IMR-90 (cell line): ENCODE results near the gene TARS3. TPM values are rescaled to one million over a fixed set of nuclear protein-coding genes. Genes with fewer than 3 reads are reported as not detected.

Source experiments
- ATAC-seq: fragments of 200-7000 bp; cut with Tn5 transposase; 2 replicates; pipeline ENCODE4 v1.9.1; 2020; ENCODE audit warnings: low read depth, mild to moderate bottlenecking, moderate library complexity
- BruUV-seq: library from RNA; stranded (reverse); fragments of 400-500 nt; replicated peaks from 2 replicates; lab custom pipeline; 2021; lab: Mats Ljungman, UMichigan
- CTCF ChIA-PET: fragments of 300-600 bp; formaldehyde crosslinking; extraction: SDS; loops from one replicate; lab custom pipeline; 2021; ENCODE audit warnings: antibody characterized with exemption; lab: Yijun Ruan, JAX
- POLR2A ChIA-PET: fragments of 300-600 bp; sonication (Branson Sonifier 250); formaldehyde crosslinking; loops from one replicate; lab custom pipeline; 2022; ENCODE audit warnings: antibody characterized with exemption; ENCODE audit not compliant: unreplicated experiment; lab: Charles Lee
- DNase-seq: peaks from one replicate; pipeline ENCODE4 v3.0.0; 2013
- H2AFZ ChIP-seq: replicated peaks from 2 replicates; pipeline ENCODE3; 2013; ENCODE audit warnings: low read length, mild to moderate bottlenecking; ENCODE audit not compliant: poor library complexity
- H2AK5ac ChIP-seq: 2 replicates; pipeline ENCODE4 v1.6.1; 2013; ENCODE audit warnings: low read depth, low read length, inconsistent platforms
- H2AK9ac ChIP-seq: replicated peaks from 2 replicates; pipeline ENCODE3; 2013; ENCODE audit warnings: mild to moderate bottlenecking, low read depth, low read length, moderate library complexity; ENCODE audit not compliant: poor library complexity
- H2BK120ac ChIP-seq: 2 replicates; pipeline ENCODE4 v1.6.1; 2013; ENCODE audit warnings: low read depth, low read length, inconsistent platforms
- H2BK15ac ChIP-seq: 3 replicates; pipeline ENCODE4 v1.6.1; 2013; ENCODE audit warnings: low read depth, low read length, inconsistent platforms
- H2BK20ac ChIP-seq: 2 replicates; pipeline ENCODE4 v1.6.1; 2013; ENCODE audit warnings: low read depth, mild to moderate bottlenecking, inconsistent platforms, low read length, moderate library complexity
- H2BK5ac ChIP-seq: 2 replicates; pipeline ENCODE4 v1.6.1; 2013; ENCODE audit warnings: mild to moderate bottlenecking, low read depth, low read length, inconsistent platforms; ENCODE audit not compliant: poor library complexity, severe bottlenecking
- H3K14ac ChIP-seq: replicated peaks from 2 replicates; pipeline ENCODE4 v1.6.1; 2013; ENCODE audit warnings: low read depth, low read length, inconsistent platforms
- H3K18ac ChIP-seq: 2 replicates; pipeline ENCODE4 v1.6.1; 2013; ENCODE audit warnings: low read depth, low read length, control low read depth
- H3K23ac ChIP-seq: 2 replicates; pipeline ENCODE4 v1.6.1; 2013; ENCODE audit warnings: low read depth, low read length, inconsistent platforms
- H3K27ac ChIP-seq: 2 replicates; pipeline ENCODE4 v1.5.1; 2013; ENCODE audit warnings: mild to moderate bottlenecking, control low read depth, low read length; ENCODE audit not compliant: insufficient read depth
- H3K27me3 ChIP-seq: 2 replicates; pipeline ENCODE4 v1.6.1; 2013; ENCODE audit warnings: low read length; ENCODE audit not compliant: control insufficient read depth, insufficient read depth
- H3K36me3 ChIP-seq: 2 replicates; pipeline ENCODE4 v1.6.1; 2013; ENCODE audit warnings: low read length, mixed read lengths; ENCODE audit not compliant: control insufficient read depth, insufficient read depth
- H3K4ac ChIP-seq: 2 replicates; pipeline ENCODE4 v1.6.1; 2013; ENCODE audit warnings: low read depth, low read length, inconsistent platforms
- H3K4me1 ChIP-seq: 2 replicates; pipeline ENCODE4 v1.6.1; 2013; ENCODE audit warnings: low read length, mixed read lengths; ENCODE audit not compliant: control insufficient read depth, insufficient read depth
- H3K4me2 ChIP-seq: 2 replicates; pipeline ENCODE4 v1.6.1; 2013; ENCODE audit warnings: low read depth, mild to moderate bottlenecking, control low read depth, low read length, moderate library complexity
- H3K4me3 ChIP-seq: 2 replicates; pipeline ENCODE4 v1.5.1; 2013; ENCODE audit warnings: low read depth, mild to moderate bottlenecking, control low read depth, low read length, moderate library complexity; ENCODE audit not compliant: insufficient read depth
- H3K56ac ChIP-seq: 2 replicates; pipeline ENCODE4 v1.6.1; 2013; ENCODE audit warnings: low read length, inconsistent platforms; ENCODE audit not compliant: insufficient read depth; ENCODE audit errors: extremely low read depth
- H3K79me1 ChIP-seq, 2 experiments: 2 replicates each; pipeline ENCODE4 v1.6.1; 2013; ENCODE audit warnings: low read length in 2 of 2, inconsistent platforms in 1 of 2, low read depth in 1 of 2
- H3K9ac ChIP-seq: 2 replicates; pipeline ENCODE4 v1.6.1; 2013; ENCODE audit warnings: low read depth, low read length, control low read depth
- H3K9me1 ChIP-seq: 2 replicates; pipeline ENCODE4 v1.6.1; 2013; ENCODE audit warnings: low read length, inconsistent platforms; ENCODE audit not compliant: insufficient read depth
- H3K9me3 ChIP-seq: 2 replicates; pipeline ENCODE4 v1.6.1; 2013; ENCODE audit warnings: low read length; ENCODE audit not compliant: control insufficient read depth, insufficient read depth
- H4K20me1 ChIP-seq: 2 replicates; pipeline ENCODE4 v1.6.1; 2013; ENCODE audit warnings: low read length, inconsistent platforms; ENCODE audit not compliant: insufficient read depth
- H4K5ac ChIP-seq: 2 replicates; pipeline ENCODE4 v1.6.1; 2013; ENCODE audit warnings: mild to moderate bottlenecking, low read depth, low read length, control low read depth
- H4K8ac ChIP-seq, 2 experiments: 2 replicates each; pipeline ENCODE4 v1.6.1; 2013; ENCODE audit warnings: low read depth in 2 of 2, low read length in 2 of 2, control low read depth in 1 of 2, inconsistent platforms in 1 of 2
- H4K91ac ChIP-seq: 2 replicates; pipeline ENCODE4 v1.6.1; 2013; ENCODE audit warnings: low read depth, low read length, inconsistent platforms; ENCODE audit not compliant: insufficient read depth
- BHLHE40 ChIP-seq: fragments of 150-350 bp; IDR thresholded peaks from 2 replicates; pipeline ENCODE4 v1.6.1; 2016; ENCODE audit warnings: mild to moderate bottlenecking, low read depth, low read length
- CEBPB ChIP-seq: IDR thresholded peaks from 2 replicates; pipeline ENCODE4 v1.6.1; 2012; ENCODE audit warnings: low read depth, low read length, improper control_type of control experiment
- CTCF ChIP-seq: conservative IDR thresholded peaks from 2 replicates; pipeline ENCODE4 v1.5.1; 2012; ENCODE audit warnings: mild to moderate bottlenecking, low read depth, low read length, improper control_type of control experiment
- MXI1 ChIP-seq: IDR thresholded peaks from 2 replicates; pipeline ENCODE4 v1.6.1; 2012; ENCODE audit warnings: low read depth, mild to moderate bottlenecking, low read length, moderate library complexity, borderline replicate concordance
- RAD21 ChIP-seq: IDR thresholded peaks from 2 replicates; pipeline ENCODE4 v1.6.1; 2012; ENCODE audit warnings: low read length, improper control_type of control experiment
- RCOR1 ChIP-seq: IDR thresholded peaks from 2 replicates; pipeline ENCODE4 v1.6.1; 2012; ENCODE audit warnings: mild to moderate bottlenecking, low read length, improper control_type of control experiment; ENCODE audit not compliant: insufficient replicate concordance
- RFX5 ChIP-seq: IDR thresholded peaks from 2 replicates; pipeline ENCODE4 v1.8.0; 2012; ENCODE audit warnings: low read depth, mild to moderate bottlenecking, low read length, moderate library complexity
- WGBS, 2 experiments: methylation state at CpG; one replicate each; pipeline versions ENCODE4 v1.1.5 to v1.1.7; 2013; ENCODE audit warnings: missing lambda C conversion rate in 2 of 2; ENCODE audit not compliant: insufficient read length in 1 of 2; ENCODE audit errors: extremely low coverage in 2 of 2; 5-methylcytosine and 5-hydroxymethylcytosine counted together
- dilution Hi-C: fragments of 300-500 bp; cut with HindIII; formaldehyde crosslinking; loops from one replicate; pipeline ENCODE4 v1.14.3; 2018; ENCODE audit warnings: low sequenced_read_pairs; ENCODE audit not compliant: unreplicated experiment
- in situ Hi-C: fragments of 300-500 bp; cut with MboI; formaldehyde crosslinking; loops from 3 replicates; pipeline ENCODE4 v1.14.3; 2019; ENCODE audit warnings: low sequenced_read_pairs, inconsistent platforms, mixed read lengths
- intact Hi-C: fragments of 100-400 bp; cut with micrococcal nuclease; formaldehyde crosslinking; loops from 2 replicates; pipeline ENCODE4 v1.10.0; 2022
- polyA plus RNA-seq, 3 experiments: library from polyadenylated mRNA; depleted of rRNA; stranded (reverse); fragments of >200 nt; gene quantifications; 2 replicates each; pipeline ENCODE4 v1.2.3, GENCODE V29; 2012; ENCODE audit warnings: low replicate concordance in 1 of 3
- total RNA-seq: library from RNA; depleted of rRNA; stranded (reverse); fragments of >200 nt; gene quantifications from 2 replicates; pipeline ENCODE4 v1.2.3, GENCODE V29; 2012
- TF ChIP-seq, protein P1 (sequence below): fragments of 150-350 bp; IDR thresholded peaks from 2 replicates; pipeline ENCODE4 v1.6.1; 2016; ENCODE audit warnings: low read depth, mild to moderate bottlenecking, low read length, moderate library complexity, borderline replicate concordance

Gene TARS3
- total and polyA plus RNA-seq, 2 of the 4 experiments (the other 2 are of a cell fraction), result 3.4 to 9.3 TPM

DNA sequence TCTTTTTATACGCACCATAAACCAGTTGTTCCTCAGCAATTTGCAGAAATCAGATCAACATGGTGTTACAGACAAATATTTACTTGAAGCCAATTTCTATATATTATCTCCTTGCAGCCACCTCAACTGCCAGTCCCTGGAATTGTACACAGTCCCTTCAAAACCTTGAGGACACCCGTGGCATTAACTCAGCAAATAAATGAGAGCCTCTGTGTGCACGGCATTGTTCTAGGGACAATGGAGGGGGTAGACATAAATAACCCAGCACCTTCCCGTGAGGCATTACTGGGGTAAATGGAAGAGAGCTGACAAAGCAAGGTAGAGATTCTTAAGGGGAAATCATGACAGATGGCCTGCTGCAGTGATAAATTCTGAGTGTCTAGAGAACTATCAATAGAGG lies 84.6 kb downstream of the TARS3 start:
- no TSS peak for BruUV-seq
- ATAC-seq, result no peak
- Histone ChIP-seq H3K18ac (no peak overlapping the region), H3K79me1 (peaks cover 7 to 18% of the 10 kb centered on the region in 2 experiments; a peak in 3 of 4 replicates), H4K91ac (no peak overlapping the region), H3K14ac (no peak overlapping the region), H3K36me3 (peaks cover 15% of the 10 kb centered on the region), H2BK20ac (no peak overlapping the region), H4K5ac (no peak overlapping the region), H3K4me3 (no peak overlapping the region), H2AFZ (no peak overlapping the region), H3K27ac (no peak overlapping the region), H2AK5ac (no peak overlapping the region), H2BK120ac (no peak overlapping the region), H2BK5ac (no peak overlapping the region), H4K8ac (no peak overlapping the region), H3K56ac (no peak overlapping the region), H3K4ac (no peak overlapping the region), H2AK9ac (no peak overlapping the region), H3K4me2 (no peak overlapping the region), H3K23ac (0 out of 2 replicates have a peak overlapping the region, but pooled peaks have one; percentile 4), H3K9me3 (no peaks in the 10 kb centered on the region), H3K9me1 (0 out of 2 replicates have a peak, but pooled peaks cover 4% of the 10 kb centered on the region), H3K27me3 (no peaks in the 10 kb centered on the region), H4K20me1 (peaks cover 4% of the 10 kb centered on the region; the same call in 1 of the 2 replicates), H3K9ac (no peak overlapping the region), H2BK15ac (no peak overlapping the region), H3K4me1 (peaks cover 5% of the 10 kb centered on the region)
- ChIA-PET CTCF (interaction anchor here (0.9 kb wide), 1 partner anchor 345 kb away, joined by 3 read pairs; the partner anchor contains the start of gene SNRPA1), POLR2A (no interaction called here)
- dilution Hi-C loops, result no loop called here
- intact Hi-C loops, result loop anchor here (10.0 kb wide), 1 partner anchor 625 kb away; no protein-coding TSS in a partner anchor
- in situ Hi-C loops, result loop anchor here (5.0 kb wide), 1 partner anchor 347 kb away; no protein-coding TSS in a partner anchor
- no peak for DNase-seq
- no peak for TF ChIP-seq BHLHE40
- TF ChIP-seq CTCF, result no peak
- TF ChIP-seq, protein P1, sequence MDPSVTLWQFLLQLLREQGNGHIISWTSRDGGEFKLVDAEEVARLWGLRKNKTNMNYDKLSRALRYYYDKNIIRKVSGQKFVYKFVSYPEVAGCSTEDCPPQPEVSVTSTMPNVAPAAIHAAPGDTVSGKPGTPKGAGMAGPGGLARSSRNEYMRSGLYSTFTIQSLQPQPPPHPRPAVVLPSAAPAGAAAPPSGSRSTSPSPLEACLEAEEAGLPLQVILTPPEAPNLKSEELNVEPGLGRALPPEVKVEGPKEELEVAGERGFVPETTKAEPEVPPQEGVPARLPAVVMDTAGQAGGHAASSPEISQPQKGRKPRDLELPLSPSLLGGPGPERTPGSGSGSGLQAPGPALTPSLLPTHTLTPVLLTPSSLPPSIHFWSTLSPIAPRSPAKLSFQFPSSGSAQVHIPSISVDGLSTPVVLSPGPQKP, result no peak
- no peak for TF ChIP-seq RFX5
- no peak for TF ChIP-seq RAD21
- TF ChIP-seq RCOR1, result no peak
- no peak for TF ChIP-seq MXI1
- no peak for TF ChIP-seq CEBPB
- WGBS, 2 experiments, result 90% methylated on average over 3 of the region's 4 CpGs; no CpG with 5 or more reads in 1 of the 2 experiments
